GM12878 (cell line): Measurements from ENCODE around the gene ROBO1.

Experiments
- CHD1 ChIP-seq: IDR thresholded peaks from 2 replicates; pipeline ENCODE4 v1.6.1; 2012; ENCODE audit warnings: low read depth, low read length, improper control_type of control experiment
- EZH2 ChIP-seq: IDR thresholded peaks from 2 replicates; pipeline ENCODE4 v1.6.1; 2012; ENCODE audit warnings: low read depth, mild to moderate bottlenecking, control low read depth, inconsistent platforms, low read length, borderline replicate concordance; ENCODE audit not compliant: control insufficient read depth
- JUND ChIP-seq: IDR thresholded peaks from 2 replicates; pipeline ENCODE4 v1.6.1; 2012; ENCODE audit warnings: low read depth, mild to moderate bottlenecking, low read length, improper control_type of control experiment, moderate library complexity
- RBBP5 ChIP-seq: fragments of 200-600 bp; sonication (generic); conservative IDR thresholded peaks from 2 replicates; pipeline ENCODE4 v1.6.1; 2016
- TCF3 ChIP-seq: IDR thresholded peaks from 2 replicates; pipeline ENCODE4 v1.6.1; 2012; ENCODE audit warnings: low read depth, mild to moderate bottlenecking, low read length, borderline replicate concordance; ENCODE audit not compliant: insufficient read depth
- TF ChIP-seq, protein P1 (sequence below): IDR thresholded peaks from 2 replicates; pipeline ENCODE4 v1.6.1; 2011; ENCODE audit warnings: low read depth, mild to moderate bottlenecking, low read length, moderate library complexity, borderline replicate concordance; ENCODE audit errors: extremely low read depth
- TF ChIP-seq, protein P2 (sequence below): fragments of 450-650 bp; formaldehyde crosslinking; IDR thresholded peaks from 2 replicates; pipeline ENCODE4 v1.4.0; 2020; ENCODE audit warnings: mild to moderate bottlenecking, moderate library complexity

DNA sequence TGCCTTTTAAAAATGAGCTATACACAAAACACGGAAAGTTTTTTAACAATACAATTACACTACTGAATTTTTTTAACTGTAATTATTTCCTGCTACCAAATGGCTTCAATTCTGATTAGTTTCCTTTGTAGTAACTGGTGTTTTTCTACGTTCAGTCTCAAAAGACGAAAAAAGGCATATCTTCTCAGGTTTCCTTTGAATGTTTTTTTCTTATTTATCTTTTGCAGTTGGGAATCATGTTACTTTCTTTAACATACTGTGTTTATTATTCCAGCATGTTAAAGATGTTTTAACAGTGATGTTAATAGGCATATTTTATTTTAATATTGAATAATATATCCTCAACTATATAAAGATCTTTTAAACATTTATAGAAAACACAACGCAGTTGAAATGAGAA is 1055.5 kb downstream of the ROBO1 start:
- TF ChIP-seq EZH2 (no peak), JUND (no peak), CHD1 (no peak), TCF3 (no peak), RBBP5 (no peak)
- TF ChIP-seq, protein P1, sequence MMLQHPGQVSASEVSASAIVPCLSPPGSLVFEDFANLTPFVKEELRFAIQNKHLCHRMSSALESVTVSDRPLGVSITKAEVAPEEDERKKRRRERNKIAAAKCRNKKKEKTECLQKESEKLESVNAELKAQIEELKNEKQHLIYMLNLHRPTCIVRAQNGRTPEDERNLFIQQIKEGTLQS = no peak
- TF ChIP-seq, protein P2, sequence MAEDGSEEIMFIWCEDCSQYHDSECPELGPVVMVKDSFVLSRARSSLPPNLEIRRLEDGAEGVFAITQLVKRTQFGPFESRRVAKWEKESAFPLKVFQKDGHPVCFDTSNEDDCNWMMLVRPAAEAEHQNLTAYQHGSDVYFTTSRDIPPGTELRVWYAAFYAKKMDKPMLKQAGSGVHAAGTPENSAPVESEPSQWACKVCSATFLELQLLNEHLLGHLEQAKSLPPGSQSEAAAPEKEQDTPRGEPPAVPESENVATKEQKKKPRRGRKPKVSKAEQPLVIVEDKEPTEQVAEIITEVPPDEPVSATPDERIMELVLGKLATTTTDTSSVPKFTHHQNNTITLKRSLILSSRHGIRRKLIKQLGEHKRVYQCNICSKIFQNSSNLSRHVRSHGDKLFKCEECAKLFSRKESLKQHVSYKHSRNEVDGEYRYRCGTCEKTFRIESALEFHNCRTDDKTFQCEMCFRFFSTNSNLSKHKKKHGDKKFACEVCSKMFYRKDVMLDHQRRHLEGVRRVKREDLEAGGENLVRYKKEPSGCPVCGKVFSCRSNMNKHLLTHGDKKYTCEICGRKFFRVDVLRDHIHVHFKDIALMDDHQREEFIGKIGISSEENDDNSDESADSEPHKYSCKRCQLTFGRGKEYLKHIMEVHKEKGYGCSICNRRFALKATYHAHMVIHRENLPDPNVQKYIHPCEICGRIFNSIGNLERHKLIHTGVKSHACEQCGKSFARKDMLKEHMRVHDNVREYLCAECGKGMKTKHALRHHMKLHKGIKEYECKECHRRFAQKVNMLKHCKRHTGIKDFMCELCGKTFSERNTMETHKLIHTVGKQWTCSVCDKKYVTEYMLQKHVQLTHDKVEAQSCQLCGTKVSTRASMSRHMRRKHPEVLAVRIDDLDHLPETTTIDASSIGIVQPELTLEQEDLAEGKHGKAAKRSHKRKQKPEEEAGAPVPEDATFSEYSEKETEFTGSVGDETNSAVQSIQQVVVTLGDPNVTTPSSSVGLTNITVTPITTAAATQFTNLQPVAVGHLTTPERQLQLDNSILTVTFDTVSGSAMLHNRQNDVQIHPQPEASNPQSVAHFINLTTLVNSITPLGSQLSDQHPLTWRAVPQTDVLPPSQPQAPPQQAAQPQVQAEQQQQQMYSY (CRISPR knock-in tag) = no peak
